Spleen (tissue), 11 donors: ENCODE results near the gene HDGFL3. TPM values are rescaled to one million over a fixed set of nuclear protein-coding genes. Genes with fewer than 3 reads are reported as not detected.
A peak's percentile ranks its signal among the peaks of the same experiment; 100 is the strongest.

Experiments used
- DNase-seq: peaks from one replicate; pipeline ENCODE4 v3.0.0-alpha.2; 2020
- H3K27ac ChIP-seq, 8 donors: fragments of 200-600 bp; sonication (generic) in 7 of 8; 1 replicate in 4 of 8; 2 replicates in 4 of 8; pipeline versions ENCODE4 v1.5.0 to v1.8.0; 2016 to 2021; ENCODE audit warnings: inconsistent platforms in 4 of 8, mild to moderate bottlenecking in 4 of 8, moderate library complexity in 1 of 8
- H3K27me3 ChIP-seq, 7 donors: fragments of 200-600 bp; sonication (generic) in 6 of 7; replicated peaks in 1 of 7; 1 replicate in 4 of 7; 2 replicates in 3 of 7; pipeline versions ENCODE4 v1.5.0 to v1.8.0; 2016 to 2021; ENCODE audit warnings: inconsistent platforms in 3 of 7, mild to moderate bottlenecking in 1 of 7
- H3K36me3 ChIP-seq, 6 donors: fragments of 200-600 bp; sonication (generic) in 5 of 6; 1 replicate in 4 of 6; 2 replicates in 2 of 6; pipeline versions ENCODE4 v1.5.0 to v1.8.0; 2016 to 2021; ENCODE audit warnings: inconsistent platforms in 2 of 6
- H3K4me1 ChIP-seq, 6 donors: fragments of 200-600 bp; sonication (generic) in 5 of 6; 1 replicate in 3 of 6; 2 replicates in 3 of 6; pipeline versions ENCODE4 v1.5.0 to v1.8.0; 2016 to 2021; ENCODE audit warnings: inconsistent platforms in 3 of 6
- H3K4me3 ChIP-seq, 8 donors: fragments of 200-600 bp; sonication (generic) in 7 of 8; 1 replicate in 4 of 8; 2 replicates in 4 of 8; pipeline versions ENCODE4 v1.5.0 to v1.8.0; 2016 to 2021; ENCODE audit warnings: inconsistent platforms in 4 of 8, mild to moderate bottlenecking in 4 of 8, moderate library complexity in 2 of 8
- H3K9me3 ChIP-seq, 8 donors: fragments of 200-600 bp; sonication (generic) in 7 of 8; 1 replicate in 4 of 8; 2 replicates in 4 of 8; pipeline versions ENCODE4 v1.5.0 to v1.8.0; 2016 to 2021; ENCODE audit warnings: inconsistent platforms in 4 of 8
- POLR2A ChIP-seq, 3 donors: fragments of 450-650 bp; IDR thresholded peaks; one replicate each; pipeline ENCODE4 v1.5.1; 2017; ENCODE audit warnings: antibody characterized with exemption in 3 of 3, mild to moderate bottlenecking in 1 of 3
- POLR2AphosphoS5 ChIP-seq, 3 donors: sonication (generic); formaldehyde crosslinking; IDR thresholded peaks; one replicate each; pipeline ENCODE4 v1.5.1; 2017; ENCODE audit warnings: antibody characterized with exemption in 3 of 3
- WGBS, 5 donors: extraction: QIAGEN DNeasy Blood & Tissue Kit in 3 of 5; methylation state at CpG; one replicate each; pipeline versions ENCODE4 v1.1.5 to v1.1.7; 2013 to 2018; 5-methylcytosine and 5-hydroxymethylcytosine counted together
- intact Hi-C: fragments of 100-400 bp; cut with DNase I; formaldehyde crosslinking; loops from one replicate; pipeline ENCODE4 v1.15.0; 2023; ENCODE audit warnings: low total_unique reads
- polyA plus RNA-seq, 3 donors: library from polyadenylated mRNA; stranded (reverse); fragments of 200-250 nt; gene quantifications; one replicate each; pipeline ENCODE4 v1.2.1, GENCODE V29; 2013
- total RNA-seq, 7 donors: library from RNA; depleted of rRNA in 3 of 7; stranded (reverse); fragments of >200 nt in 3 of 7; fragmentation: NEBNext Ultra II Directional in 4 of 7; extraction: Animal tissue kit (Norgen Biotek cat#: 25700) in 4 of 7; gene quantifications; one replicate each; pipeline versions ENCODE4 v1.1.0 to v1.2.1, GENCODE V29; 2016 to 2021
- TF ChIP-seq, protein P1 (sequence below), 11 experiments: fragments of 200-600 bp in 7 of 11; fragments of 450-650 bp in 4 of 11; sonication (generic) in 4 of 11; IDR thresholded peaks in 8 of 11; conservative IDR thresholded peaks in 3 of 11; 1 replicate in 7 of 11; 2 replicates in 4 of 11; pipeline versions ENCODE4 v1.4.0 to v1.8.0; 2016 to 2021; ENCODE audit warnings: antibody characterized with exemption in 11 of 11, inconsistent platforms in 4 of 11, mild to moderate bottlenecking in 1 of 11
- donor health status: healthy with polysubstance abuse.
- donor health status: DM: no; HTN: no; CAD: no; lungs with moderate emphysema.
- donor health status: DM: no; HTN: no; CAD: no.
- donor health status: Bipolar disorder and iron deficiency.
- donor health status: healthy.
- donor health status: DM: no; HTN: no; CAD: no.
- donor health status: DM: yes; HTN: yes; CAD: no.

HDGFL3 gene
- total and polyA plus RNA-seq, 10 donors: 4.6 to 35.1 (median 20.6) TPM

DNA sequence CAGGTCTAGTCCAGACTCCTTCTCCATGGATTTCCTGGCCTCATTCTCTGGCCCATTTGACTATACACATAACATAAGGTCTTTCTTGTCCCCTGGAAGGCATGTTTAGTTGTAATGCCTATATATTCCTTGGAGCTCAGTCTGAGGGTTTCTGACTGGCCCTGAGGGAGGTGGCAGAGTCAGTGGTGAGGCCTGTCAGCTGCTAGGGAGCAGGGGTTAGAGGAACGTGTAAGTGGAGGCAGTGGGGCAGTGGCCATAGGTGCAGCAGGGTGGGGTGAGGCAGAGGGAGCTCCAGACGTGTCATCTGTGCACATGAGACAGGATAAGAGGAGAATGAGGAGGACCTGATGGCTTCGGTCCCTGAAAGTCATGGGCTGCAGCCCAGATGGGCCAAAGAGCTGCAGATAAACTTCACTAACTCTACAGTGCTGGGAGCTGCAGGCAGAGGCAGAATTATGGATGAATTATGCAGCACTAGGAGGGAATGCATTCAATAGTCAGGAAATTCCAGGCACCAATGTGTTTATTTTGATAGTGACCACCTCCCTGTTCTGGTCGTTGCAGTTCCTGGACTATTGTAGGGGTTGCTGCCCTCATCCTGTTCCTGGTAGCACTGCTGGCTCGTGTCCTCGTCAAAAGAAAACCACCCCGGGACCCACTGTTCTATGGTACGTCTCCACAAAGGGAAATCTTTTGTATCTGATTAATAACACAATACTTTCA, 95.2 kb downstream of the HDGFL3 start:
- peak overlapping the region in 5 of 8 donors; percentile 13 to 67 (median 54) for H3K27ac ChIP-seq
- H3K9me3 ChIP-seq: no peaks in the 10 kb centered on the region
- TF ChIP-seq POLR2AphosphoS5 (IDR thresholded peaks at IDR 0.05) (peak in 1 of 3 donors; percentile 31), POLR2A (IDR thresholded peaks at IDR 0.05) (no peak)
- peaks cover 0 to 27% (median 6%) of the 10 kb centered on the region in 7 donors for H3K27me3 ChIP-seq
- intact Hi-C loops: no loop called here
- DNase-seq: no peak
- peaks cover 0 to 47% (median 0%) of the 10 kb centered on the region in 6 donors for H3K36me3 ChIP-seq
- no peak overlapping the region for H3K4me3 ChIP-seq
- peaks cover 5 to 55% (median 28%) of the 10 kb centered on the region in 6 donors for H3K4me1 ChIP-seq
- 47 to 74% (median 62%) methylated on average over 8 of the region's 8 CpGs for WGBS, 5 donors

DNA sequence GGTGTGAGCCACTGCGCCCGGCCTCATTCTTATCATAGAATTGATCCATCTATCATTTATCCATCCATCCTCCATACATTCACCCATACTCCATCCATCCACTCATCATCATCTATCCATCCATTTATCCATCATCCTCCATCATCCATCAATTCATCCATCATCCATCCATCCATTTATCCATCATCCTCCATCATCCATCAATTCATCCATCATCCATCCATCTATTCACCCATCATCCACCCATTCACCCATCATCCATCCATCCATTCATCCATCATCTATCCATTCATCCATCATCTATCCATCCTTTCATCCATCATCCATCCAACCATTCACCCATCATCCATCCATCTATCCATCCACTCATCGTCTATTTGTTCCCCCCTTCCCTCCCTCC, 96.5 kb downstream of the HDGFL3 start:
- no peak overlapping the region for H3K4me3 ChIP-seq
- peaks cover 0 to 35% (median 0%) of the 10 kb centered on the region in 6 donors for H3K36me3 ChIP-seq
- H3K27me3 ChIP-seq: peaks cover 0 to 38% (median 10%) of the 10 kb centered on the region in 7 donors
- 87 to 98% (median 95%) methylated on average over 3 of the region's 3 CpGs for WGBS, 5 donors
- intact Hi-C loops: no loop called here
- DNase-seq: no peak
- peaks cover 5 to 66% (median 35%) of the 10 kb centered on the region in 6 donors for H3K4me1 ChIP-seq
- no peak overlapping the region for H3K27ac ChIP-seq
- no peaks in the 10 kb centered on the region for H3K9me3 ChIP-seq
- TF ChIP-seq POLR2A (IDR thresholded peaks at IDR 0.05) (no peak), POLR2AphosphoS5 (IDR thresholded peaks at IDR 0.05) (no peak)
- TF ChIP-seq, protein P1, sequence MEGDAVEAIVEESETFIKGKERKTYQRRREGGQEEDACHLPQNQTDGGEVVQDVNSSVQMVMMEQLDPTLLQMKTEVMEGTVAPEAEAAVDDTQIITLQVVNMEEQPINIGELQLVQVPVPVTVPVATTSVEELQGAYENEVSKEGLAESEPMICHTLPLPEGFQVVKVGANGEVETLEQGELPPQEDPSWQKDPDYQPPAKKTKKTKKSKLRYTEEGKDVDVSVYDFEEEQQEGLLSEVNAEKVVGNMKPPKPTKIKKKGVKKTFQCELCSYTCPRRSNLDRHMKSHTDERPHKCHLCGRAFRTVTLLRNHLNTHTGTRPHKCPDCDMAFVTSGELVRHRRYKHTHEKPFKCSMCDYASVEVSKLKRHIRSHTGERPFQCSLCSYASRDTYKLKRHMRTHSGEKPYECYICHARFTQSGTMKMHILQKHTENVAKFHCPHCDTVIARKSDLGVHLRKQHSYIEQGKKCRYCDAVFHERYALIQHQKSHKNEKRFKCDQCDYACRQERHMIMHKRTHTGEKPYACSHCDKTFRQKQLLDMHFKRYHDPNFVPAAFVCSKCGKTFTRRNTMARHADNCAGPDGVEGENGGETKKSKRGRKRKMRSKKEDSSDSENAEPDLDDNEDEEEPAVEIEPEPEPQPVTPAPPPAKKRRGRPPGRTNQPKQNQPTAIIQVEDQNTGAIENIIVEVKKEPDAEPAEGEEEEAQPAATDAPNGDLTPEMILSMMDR (IDR thresholded peaks at IDR 0.05 in 8 of 11, conservative IDR thresholded peaks at IDR 0.05 in 3 of 11): no peak

DNA sequence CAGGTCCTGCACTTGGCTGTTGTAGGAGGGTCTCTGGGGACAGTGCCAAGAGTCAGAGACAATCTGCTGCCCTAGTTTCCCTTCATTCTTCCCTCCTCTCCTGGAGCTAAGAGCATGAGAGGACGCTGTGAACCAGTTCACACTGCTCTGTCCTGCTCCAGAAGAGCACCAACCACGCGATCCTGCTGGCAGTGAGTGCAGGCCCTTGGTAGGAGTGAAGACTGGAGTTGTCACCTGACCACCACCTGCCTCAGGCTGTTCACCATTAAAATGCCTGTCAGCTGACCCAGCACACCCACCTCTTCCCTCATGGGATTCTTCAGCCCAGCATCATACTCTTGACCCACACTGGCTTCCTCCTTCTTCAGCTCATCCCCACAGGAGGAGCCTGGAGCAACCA, 97.2 kb downstream of the HDGFL3 start:
- Histone ChIP-seq H3K27me3 (peaks cover 0 to 38% (median 10%) of the 10 kb centered on the region in 7 donors), H3K4me1 (peaks cover 5 to 66% (median 35%) of the 10 kb centered on the region in 6 donors), H3K9me3 (no peaks in the 10 kb centered on the region), H3K4me3 (no peak overlapping the region), H3K36me3 (peaks cover 0 to 27% (median 0%) of the 10 kb centered on the region in 6 donors), H3K27ac (no peak overlapping the region)
- no peak for DNase-seq
- 85 to 94% (median 87%) methylated on average over 3 of the region's 3 CpGs for WGBS, 5 donors
- intact Hi-C loops: no loop called here
- TF ChIP-seq, protein P1 (IDR thresholded peaks at IDR 0.05 in 8 of 11, conservative IDR thresholded peaks at IDR 0.05 in 3 of 11): no peak
- TF ChIP-seq POLR2AphosphoS5 (IDR thresholded peaks at IDR 0.05): no peak
- no peak for TF ChIP-seq POLR2A (IDR thresholded peaks at IDR 0.05)

DNA sequence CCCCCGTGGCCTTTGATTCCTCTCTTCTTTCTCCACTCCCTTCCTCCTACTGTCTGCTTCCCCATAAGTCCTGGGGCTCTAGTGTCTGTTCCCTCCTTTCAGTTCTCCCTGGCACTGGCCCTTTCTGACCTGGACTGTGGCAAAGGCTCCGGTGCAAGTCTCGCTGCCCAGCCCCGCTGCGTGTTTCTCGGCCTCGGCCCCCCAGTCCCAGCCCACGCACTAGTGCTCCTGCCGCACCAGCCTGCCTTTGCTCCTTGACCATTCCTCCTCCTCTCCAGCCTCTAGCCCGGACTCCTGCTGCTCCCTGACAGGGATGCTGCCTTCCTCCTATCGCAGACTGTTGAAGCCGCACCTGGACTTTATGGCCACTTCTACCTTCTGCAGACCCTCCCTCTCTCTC, 98.1 kb downstream of the HDGFL3 start:
- no peak for DNase-seq
- Histone ChIP-seq H3K27ac (peak overlapping the region in 2 of 8 donors; percentile 85 to 93), H3K4me3 (no peak overlapping the region), H3K9me3 (no peaks in the 10 kb centered on the region), H3K4me1 (peaks cover 5 to 66% (median 35%) of the 10 kb centered on the region in 6 donors), H3K36me3 (peaks cover 0 to 18% (median 0%) of the 10 kb centered on the region in 6 donors), H3K27me3 (peaks cover 0 to 38% (median 10%) of the 10 kb centered on the region in 7 donors)
- intact Hi-C loops: no loop called here
- WGBS, 5 donors: 87 to 89% (median 88%) methylated on average over 12 of the region's 12 CpGs
- TF ChIP-seq, protein P1 (IDR thresholded peaks at IDR 0.05 in 8 of 11, conservative IDR thresholded peaks at IDR 0.05 in 3 of 11): no peak
- no peak for TF ChIP-seq POLR2A (IDR thresholded peaks at IDR 0.05)
- no peak for TF ChIP-seq POLR2AphosphoS5 (IDR thresholded peaks at IDR 0.05)
